Measurements from ENCODE around the gene PSME1.
A peak's percentile ranks its signal among the peaks of the same experiment; 100 is the strongest.

Gene PSME1

DNA sequence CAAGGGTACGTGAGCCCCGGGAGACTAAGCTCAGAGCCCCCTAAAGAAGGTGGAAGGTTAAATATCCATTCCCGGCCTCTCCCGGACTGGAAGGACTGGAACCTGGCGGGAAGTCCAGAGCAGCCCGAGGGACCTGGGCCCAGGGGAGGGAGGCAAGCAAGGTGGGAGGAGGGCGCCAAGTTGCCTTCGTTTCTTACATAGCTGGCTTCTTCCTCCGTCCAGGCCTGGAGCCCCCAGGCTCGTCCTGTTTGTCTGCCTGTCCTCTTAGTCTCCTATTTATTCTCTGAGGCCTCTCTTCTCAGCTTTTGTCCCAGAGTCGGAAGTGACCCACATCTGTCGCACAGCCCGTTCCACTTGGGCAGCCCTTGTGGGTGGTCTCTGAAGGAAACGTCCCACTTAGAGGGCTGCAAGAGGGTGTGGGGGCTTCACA is 41.1 kb upstream of the PSME1 start:
- Histone ChIP-seq H3K36me3 (ENCODE audit: low read depth) (peaks cover 43% of the 10 kb centered on the region), H3K4me3 (ENCODE audit: severe bottlenecking) (peak overlapping the region; percentile 88), H3K9me3 (ENCODE audit: severe bottlenecking) (no peaks in the 10 kb centered on the region), H3K27me3 (ENCODE audit: insufficient read depth, poor library complexity, severe bottlenecking) (no peaks in the 10 kb centered on the region), H3K4me1 (ENCODE audit: insufficient read depth, poor library complexity, severe bottlenecking) (peaks cover 15% of the 10 kb centered on the region), H3K27ac (ENCODE audit: poor library complexity, severe bottlenecking) (peak overlapping the region; percentile 55)
- TF ChIP-seq, protein P1, sequence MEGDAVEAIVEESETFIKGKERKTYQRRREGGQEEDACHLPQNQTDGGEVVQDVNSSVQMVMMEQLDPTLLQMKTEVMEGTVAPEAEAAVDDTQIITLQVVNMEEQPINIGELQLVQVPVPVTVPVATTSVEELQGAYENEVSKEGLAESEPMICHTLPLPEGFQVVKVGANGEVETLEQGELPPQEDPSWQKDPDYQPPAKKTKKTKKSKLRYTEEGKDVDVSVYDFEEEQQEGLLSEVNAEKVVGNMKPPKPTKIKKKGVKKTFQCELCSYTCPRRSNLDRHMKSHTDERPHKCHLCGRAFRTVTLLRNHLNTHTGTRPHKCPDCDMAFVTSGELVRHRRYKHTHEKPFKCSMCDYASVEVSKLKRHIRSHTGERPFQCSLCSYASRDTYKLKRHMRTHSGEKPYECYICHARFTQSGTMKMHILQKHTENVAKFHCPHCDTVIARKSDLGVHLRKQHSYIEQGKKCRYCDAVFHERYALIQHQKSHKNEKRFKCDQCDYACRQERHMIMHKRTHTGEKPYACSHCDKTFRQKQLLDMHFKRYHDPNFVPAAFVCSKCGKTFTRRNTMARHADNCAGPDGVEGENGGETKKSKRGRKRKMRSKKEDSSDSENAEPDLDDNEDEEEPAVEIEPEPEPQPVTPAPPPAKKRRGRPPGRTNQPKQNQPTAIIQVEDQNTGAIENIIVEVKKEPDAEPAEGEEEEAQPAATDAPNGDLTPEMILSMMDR (IDR thresholded peaks at IDR 0.05; ENCODE audit: poor library complexity, severe bottlenecking), result no peak
- DNase-seq (ENCODE audit: low spot score) (no peak), ATAC-seq (ENCODE audit: low read depth) (no peak; the same call in 2 of the 3 replicates)

DNA sequence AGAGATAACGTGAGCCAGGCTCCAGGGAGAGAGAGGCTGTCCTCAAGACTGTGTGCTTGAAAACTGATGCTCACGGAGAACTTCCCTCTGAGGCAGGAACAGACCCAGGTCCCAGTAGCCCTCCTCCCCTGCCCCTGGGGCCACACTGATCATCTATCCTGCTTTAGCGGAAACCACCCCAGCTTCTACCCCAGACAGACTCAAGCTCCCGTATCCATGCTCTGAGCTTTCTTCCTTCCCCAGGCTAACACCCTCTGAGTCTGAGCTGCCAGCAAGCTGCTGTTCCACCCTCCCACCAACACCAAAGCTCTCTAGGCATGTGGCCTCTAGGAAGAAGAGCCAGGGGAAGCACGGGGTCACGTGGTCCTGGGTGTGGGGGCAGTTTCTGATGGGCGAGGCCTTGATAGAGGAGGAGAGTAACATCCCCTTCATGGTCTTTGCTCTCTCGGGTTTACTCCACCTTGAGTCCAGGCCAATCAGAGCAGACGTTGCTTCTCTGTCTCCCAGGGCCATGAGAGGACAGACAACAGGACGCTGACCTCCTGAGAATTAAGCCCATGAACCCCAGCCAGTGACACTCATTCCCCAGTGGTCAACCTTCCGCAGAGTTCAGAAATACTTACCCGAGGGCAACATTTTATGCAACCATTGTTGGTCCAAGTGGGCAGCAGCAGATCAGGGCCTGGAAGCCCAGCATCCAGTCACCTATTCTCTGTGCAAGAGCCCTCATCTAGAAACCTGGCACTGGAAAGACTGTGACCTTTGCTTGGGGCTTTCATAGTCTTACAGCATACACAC is 40.5 kb upstream of the PSME1 start:
- no peaks in the 10 kb centered on the region for H3K9me3 ChIP-seq (ENCODE audit: severe bottlenecking)
- H3K27me3 ChIP-seq (ENCODE audit: insufficient read depth, poor library complexity, severe bottlenecking), result no peaks in the 10 kb centered on the region
- H3K4me3 ChIP-seq (ENCODE audit: severe bottlenecking), result peak overlapping the region; percentile 88
- TF ChIP-seq, protein P1 (IDR thresholded peaks at IDR 0.05; ENCODE audit: poor library complexity, severe bottlenecking), result no peak
- ATAC-seq (ENCODE audit: low read depth), result no peak
- H3K27ac ChIP-seq (ENCODE audit: poor library complexity, severe bottlenecking), result peak overlapping the region; percentile 55
- no peak for DNase-seq (ENCODE audit: low spot score)
- peaks cover 49% of the 10 kb centered on the region for H3K36me3 ChIP-seq (ENCODE audit: low read depth)
- peaks cover 15% of the 10 kb centered on the region for H3K4me1 ChIP-seq (ENCODE audit: insufficient read depth, poor library complexity, severe bottlenecking)

DNA sequence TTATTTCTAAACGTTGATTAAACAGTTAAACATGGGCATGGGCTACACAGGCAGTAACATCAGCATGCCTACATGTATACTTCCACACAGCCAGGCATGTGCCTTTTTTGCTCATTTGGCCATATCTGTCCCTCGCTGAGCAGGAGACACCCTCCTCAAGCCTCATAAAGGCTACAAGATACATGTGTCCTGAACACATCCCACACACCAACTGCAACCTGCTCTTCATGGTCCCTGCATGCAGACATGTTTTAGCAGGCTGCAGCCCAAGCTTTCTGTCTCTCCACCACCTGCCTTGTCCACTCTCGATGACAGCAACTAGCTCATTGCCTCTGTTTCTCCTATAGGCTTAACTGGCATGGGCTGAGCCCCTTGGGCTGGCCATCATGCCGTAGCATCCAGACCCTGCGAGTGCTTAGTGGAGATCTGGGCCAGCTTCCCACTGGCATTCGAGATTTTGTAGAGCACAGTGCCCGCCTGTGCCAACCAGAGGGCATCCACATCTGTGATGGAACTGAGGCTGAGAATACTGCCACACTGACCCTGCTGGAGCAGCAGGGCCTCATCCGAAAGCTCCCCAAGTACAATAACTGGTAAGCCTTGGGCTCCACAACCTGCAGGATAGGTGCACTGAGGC is 39.3 kb upstream of the PSME1 start:
- H3K36me3 ChIP-seq (ENCODE audit: low read depth), result peaks cover 61% of the 10 kb centered on the region
- H3K27me3 ChIP-seq (ENCODE audit: insufficient read depth, poor library complexity, severe bottlenecking), result no peaks in the 10 kb centered on the region
- H3K9me3 ChIP-seq (ENCODE audit: severe bottlenecking), result no peaks in the 10 kb centered on the region
- ATAC-seq (ENCODE audit: low read depth) (no peak), DNase-seq (ENCODE audit: low spot score) (no peak)
- H3K4me3 ChIP-seq (ENCODE audit: severe bottlenecking), result no peak overlapping the region
- peaks cover 15% of the 10 kb centered on the region for H3K4me1 ChIP-seq (ENCODE audit: insufficient read depth, poor library complexity, severe bottlenecking)
- no peak overlapping the region for H3K27ac ChIP-seq (ENCODE audit: poor library complexity, severe bottlenecking)
- TF ChIP-seq, protein P1 (IDR thresholded peaks at IDR 0.05; ENCODE audit: poor library complexity, severe bottlenecking), result no peak

DNA sequence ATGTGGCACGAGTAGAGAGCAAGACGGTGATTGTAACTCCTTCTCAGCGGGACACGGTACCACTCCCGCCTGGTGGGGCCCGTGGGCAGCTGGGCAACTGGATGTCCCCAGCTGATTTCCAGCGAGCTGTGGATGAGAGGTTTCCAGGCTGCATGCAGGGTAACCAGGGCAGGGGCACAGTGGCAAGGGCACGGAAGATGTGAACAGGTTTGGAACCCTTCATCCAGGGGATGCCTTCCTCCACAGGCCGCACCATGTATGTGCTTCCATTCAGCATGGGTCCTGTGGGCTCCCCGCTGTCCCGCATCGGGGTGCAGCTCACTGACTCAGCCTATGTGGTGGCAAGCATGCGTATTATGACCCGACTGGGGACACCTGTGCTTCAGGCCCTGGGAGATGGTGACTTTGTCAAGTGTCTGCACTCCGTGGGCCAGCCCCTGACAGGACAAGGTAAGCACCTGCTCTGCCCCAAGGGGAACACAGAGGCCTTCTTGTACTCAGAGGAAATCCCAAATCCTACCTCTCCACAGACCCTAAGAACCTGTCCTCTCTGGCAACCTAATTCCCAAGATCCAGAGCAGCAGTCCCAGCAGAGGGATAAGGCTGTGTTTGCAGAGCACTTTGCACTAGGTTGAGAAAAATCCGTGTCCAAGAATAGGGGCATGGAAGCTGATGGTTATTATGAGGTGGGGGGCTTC is 37.6 kb upstream of the PSME1 start:
- H3K27me3 ChIP-seq (ENCODE audit: insufficient read depth, poor library complexity, severe bottlenecking), result no peaks in the 10 kb centered on the region
- no peak for DNase-seq (ENCODE audit: low spot score)
- H3K4me1 ChIP-seq (ENCODE audit: insufficient read depth, poor library complexity, severe bottlenecking), result peaks cover 10% of the 10 kb centered on the region
- H3K27ac ChIP-seq (ENCODE audit: poor library complexity, severe bottlenecking), result no peak overlapping the region
- no peak for ATAC-seq (ENCODE audit: low read depth)
- TF ChIP-seq, protein P1 (IDR thresholded peaks at IDR 0.05; ENCODE audit: poor library complexity, severe bottlenecking), result no peak
- H3K4me3 ChIP-seq (ENCODE audit: severe bottlenecking), result no peak overlapping the region
- H3K9me3 ChIP-seq (ENCODE audit: severe bottlenecking), result no peaks in the 10 kb centered on the region
- peaks cover 76% of the 10 kb centered on the region for H3K36me3 ChIP-seq (ENCODE audit: low read depth)

Measured in RWPE2 (cell line).